CD4-positive, alpha-beta T cell treated with Interleukin-4 for 4 hours (primary cell): Measurements from ENCODE around the gene POFUT1.
"Not testable (repeated sequence)": the region's sequence is repeated elsewhere in the genome, so short reads cannot be mapped to it uniquely, and the experiment has no call there.

Source experiments
- DNase-seq: peaks from one replicate; pipeline ENCODE4 v3.0.0-alpha.2; 2020

The POFUT1 gene

GRCh38 chr20:32236819-32237218 is 29.1 kb downstream of the POFUT1 start:
- no peak for DNase-seq

- no peak for DNase-seq
These were observed 29.7 kb downstream of the POFUT1 start for GRCh38 chr20:32237419-32237818.

- no peak for DNase-seq
These were observed 31.1 kb downstream of the POFUT1 start for GRCh38 chr20:32238483-32239425.

- no peak for DNase-seq
These were observed 32.5 kb downstream of the POFUT1 start for GRCh38 chr20:32240205-32240604.

GRCh38 chr20:32241807-32242206 is 34.1 kb downstream of the POFUT1 start:
- no peak for DNase-seq

GRCh38 chr20:32244150-32244823 is 36.6 kb downstream of the POFUT1 start:
- no peak for DNase-seq

- no peak for DNase-seq
These were observed 37.3 kb downstream of the POFUT1 start for GRCh38 chr20:32244959-32245358.

- not testable (repeated sequence) for DNase-seq
These were observed 38.5 kb downstream of the POFUT1 start for GRCh38 chr20:32246208-32246607.

GRCh38 chr20:32248043-32248442 is 40.4 kb downstream of the POFUT1 start:
- DNase-seq, result no peak

- DNase-seq, result peak; percentile 56
These were observed 41.5 kb downstream of the POFUT1 start for GRCh38 chr20:32249030-32249738.

GRCh38 chr20:32251470-32251869 is 43.8 kb downstream of the POFUT1 start:
- DNase-seq, result no peak

- peak; percentile 8 for DNase-seq
These were observed 44.5 kb downstream of the POFUT1 start for GRCh38 chr20:32252189-32252588.

GRCh38 chr20:32260973-32261372 is 53.3 kb downstream of the POFUT1 start:
- DNase-seq, result not testable (repeated sequence)

- no peak for DNase-seq
These were observed 54.0 kb downstream of the POFUT1 start for GRCh38 chr20:32261644-32262043.

- DNase-seq, result no peak
These were observed 55.8 kb downstream of the POFUT1 start for GRCh38 chr20:32263398-32263954.

GRCh38 chr20:32271620-32272019 is 63.9 kb downstream of the POFUT1 start:
- no peak for DNase-seq

- no peak for DNase-seq
These were observed 66.7 kb downstream of the POFUT1 start for GRCh38 chr20:32274359-32274758.

- DNase-seq, result not testable (repeated sequence)
These were observed 67.5 kb downstream of the POFUT1 start for GRCh38 chr20:32275163-32275562.

GRCh38 chr20:32277361-32278198 is 69.9 kb downstream of the POFUT1 start, which contains the start of gene KIF3B:
KIF3B (plus strand) TSS chr20:32277651; CDS start chr20:32309778, 32,127 bp downstream.
- peak; percentile 90 for DNase-seq

GRCh38 chr20:32278199-32278643 is 70.5 kb downstream of the POFUT1 start:
- no peak for DNase-seq

GRCh38 chr20:32281711-32282110 is 74.0 kb downstream of the POFUT1 start:
- DNase-seq, result no peak

- no peak for DNase-seq
These were observed 74.8 kb downstream of the POFUT1 start for GRCh38 chr20:32282461-32282860.
